Tibial nerve (tissue), 4 donors: ENCODE measurements around the gene ZCCHC17. TPM values are rescaled to one million over a fixed set of nuclear protein-coding genes. Genes with fewer than 3 reads are reported as not detected.

ENCODE experiments used
- DNase-seq, 2 donors: peaks; one replicate each; pipeline ENCODE4 v3.0.0-alpha.2; 2019; ENCODE audit warnings: low spot score in 2 of 2
- H3K27ac ChIP-seq, 4 donors: fragments of 200-600 bp; sonication (generic) in 3 of 4; one replicate each; pipeline ENCODE4 v1.5.1; 2017 to 2019; ENCODE audit warnings: mild to moderate bottlenecking in 1 of 4
- H3K27me3 ChIP-seq, 2 donors: fragments of 200-600 bp; sonication (generic) in 1 of 2; one replicate each; pipeline versions ENCODE4 v1.5.1 to v1.6.0; 2017 to 2019
- H3K36me3 ChIP-seq, 3 donors: fragments of 200-600 bp; sonication (generic); one replicate each; pipeline ENCODE4 v1.5.1; 2018 to 2019
- H3K4me1 ChIP-seq, 4 donors: fragments of 200-600 bp; sonication (generic) in 3 of 4; one replicate each; pipeline ENCODE4 v1.5.1; 2017 to 2019
- H3K4me3 ChIP-seq, 4 donors: fragments of 200-600 bp; sonication (generic) in 3 of 4; one replicate each; pipeline ENCODE4 v1.5.1; 2017 to 2019; ENCODE audit warnings: mild to moderate bottlenecking in 1 of 4, moderate library complexity in 1 of 4
- H3K9me3 ChIP-seq, 4 donors: fragments of 200-600 bp; sonication (generic) in 3 of 4; one replicate each; pipeline ENCODE4 v1.5.1; 2017 to 2019
- EP300 ChIP-seq, 2 donors: sonication (generic); formaldehyde crosslinking; IDR thresholded peaks; one replicate each; pipeline ENCODE4 v1.6.1; 2017; ENCODE audit warnings: antibody characterized with exemption in 2 of 2, mild to moderate bottlenecking in 1 of 2
- POLR2A ChIP-seq, 2 donors: fragments of 450-650 bp; IDR thresholded peaks; one replicate each; pipeline ENCODE4 v1.6.1; 2017; ENCODE audit warnings: antibody characterized with exemption in 2 of 2, mild to moderate bottlenecking in 2 of 2, moderate library complexity in 2 of 2
- WGBS, 2 donors: methylation state at CpG; one replicate each; pipeline ENCODE4 v1.1.5; 2018; 5-methylcytosine and 5-hydroxymethylcytosine counted together
- total RNA-seq, 4 donors: library from RNA; depleted of rRNA; stranded (reverse); fragments of >200 nt; gene quantifications; one replicate each; pipeline ENCODE4 v1.1.0, GENCODE V29; 2016
- TF ChIP-seq, protein P1 (sequence below), 5 experiments: fragments of 200-600 bp in 3 of 5; fragments of 450-650 bp in 2 of 5; sonication (generic) in 3 of 5; IDR thresholded peaks; one replicate each; pipeline ENCODE4 v1.5.1; 2016 to 2019; ENCODE audit warnings: antibody characterized with exemption in 5 of 5, mild to moderate bottlenecking in 3 of 5, moderate library complexity in 2 of 5

The ZCCHC17 gene
- total RNA-seq, 4 donors from 2014 or later = 14.9 to 30.4 (median 26.5) TPM

GRCh38 chr1:31398246-31398645 is 101.4 kb downstream of the ZCCHC17 start:
- H3K27ac ChIP-seq = no peak overlapping the region
- 92 to 93% methylated on average over 2 of the region's 2 CpGs for WGBS, 2 donors
- peaks cover 0 to 10% (median 5%) of the 10 kb centered on the region in 4 donors for H3K4me1 ChIP-seq
- H3K4me3 ChIP-seq = no peak overlapping the region
- peaks cover 2 to 6% of the 10 kb centered on the region in 2 donors for H3K27me3 ChIP-seq
- TF ChIP-seq POLR2A (IDR thresholded peaks at IDR 0.05) (no peak), EP300 (IDR thresholded peaks at IDR 0.05) (no peak)
- TF ChIP-seq, protein P1, sequence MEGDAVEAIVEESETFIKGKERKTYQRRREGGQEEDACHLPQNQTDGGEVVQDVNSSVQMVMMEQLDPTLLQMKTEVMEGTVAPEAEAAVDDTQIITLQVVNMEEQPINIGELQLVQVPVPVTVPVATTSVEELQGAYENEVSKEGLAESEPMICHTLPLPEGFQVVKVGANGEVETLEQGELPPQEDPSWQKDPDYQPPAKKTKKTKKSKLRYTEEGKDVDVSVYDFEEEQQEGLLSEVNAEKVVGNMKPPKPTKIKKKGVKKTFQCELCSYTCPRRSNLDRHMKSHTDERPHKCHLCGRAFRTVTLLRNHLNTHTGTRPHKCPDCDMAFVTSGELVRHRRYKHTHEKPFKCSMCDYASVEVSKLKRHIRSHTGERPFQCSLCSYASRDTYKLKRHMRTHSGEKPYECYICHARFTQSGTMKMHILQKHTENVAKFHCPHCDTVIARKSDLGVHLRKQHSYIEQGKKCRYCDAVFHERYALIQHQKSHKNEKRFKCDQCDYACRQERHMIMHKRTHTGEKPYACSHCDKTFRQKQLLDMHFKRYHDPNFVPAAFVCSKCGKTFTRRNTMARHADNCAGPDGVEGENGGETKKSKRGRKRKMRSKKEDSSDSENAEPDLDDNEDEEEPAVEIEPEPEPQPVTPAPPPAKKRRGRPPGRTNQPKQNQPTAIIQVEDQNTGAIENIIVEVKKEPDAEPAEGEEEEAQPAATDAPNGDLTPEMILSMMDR (IDR thresholded peaks at IDR 0.05) = no peak
- H3K9me3 ChIP-seq = no peaks in the 10 kb centered on the region
- H3K36me3 ChIP-seq = no peaks in the 10 kb centered on the region
- DNase-seq = no peak

- H3K4me3 ChIP-seq = no peak overlapping the region
- TF ChIP-seq POLR2A (IDR thresholded peaks at IDR 0.05) = no peak
- no peak for TF ChIP-seq EP300 (IDR thresholded peaks at IDR 0.05)
- TF ChIP-seq, protein P1 (IDR thresholded peaks at IDR 0.05) = no peak
- 51 to 55% methylated on average over 3 of the region's 3 CpGs for WGBS, 2 donors
- DNase-seq = no peak
- H3K4me1 ChIP-seq = peaks cover 0 to 1% (median under 1%) of the 10 kb centered on the region in 4 donors
- H3K27me3 ChIP-seq = peaks cover 2 to 4% of the 10 kb centered on the region in 2 donors
- no peak overlapping the region for H3K27ac ChIP-seq
- no peaks in the 10 kb centered on the region for H3K36me3 ChIP-seq
- H3K9me3 ChIP-seq = no peaks in the 10 kb centered on the region
These were observed 103.1 kb downstream of the ZCCHC17 start for GRCh38 chr1:31399976-31400375.

- no peak for DNase-seq
- Histone ChIP-seq H3K4me1 (no peaks in the 10 kb centered on the region), H3K36me3 (no peaks in the 10 kb centered on the region), H3K9me3 (no peaks in the 10 kb centered on the region), H3K4me3 (no peak overlapping the region), H3K27ac (no peak overlapping the region), H3K27me3 (peaks cover 0 to 2% of the 10 kb centered on the region in 2 donors)
- WGBS, 2 donors = 36 to 43% methylated on average over 3 of the region's 3 CpGs
- TF ChIP-seq POLR2A (IDR thresholded peaks at IDR 0.05) (no peak), EP300 (IDR thresholded peaks at IDR 0.05) (no peak)
- TF ChIP-seq, protein P1 (IDR thresholded peaks at IDR 0.05) = no peak
These were observed 103.6 kb downstream of the ZCCHC17 start for GRCh38 chr1:31400393-31400792.

GRCh38 chr1:31401241-31401640 is 104.4 kb downstream of the ZCCHC17 start:
- H3K4me1 ChIP-seq = no peaks in the 10 kb centered on the region
- H3K9me3 ChIP-seq = no peaks in the 10 kb centered on the region
- H3K4me3 ChIP-seq = no peak overlapping the region
- no peak for DNase-seq
- H3K36me3 ChIP-seq = no peaks in the 10 kb centered on the region
- 38 to 48% methylated on average over 2 of the region's 2 CpGs for WGBS, 2 donors
- TF ChIP-seq POLR2A (IDR thresholded peaks at IDR 0.05) (no peak), EP300 (IDR thresholded peaks at IDR 0.05) (no peak)
- TF ChIP-seq, protein P1 (IDR thresholded peaks at IDR 0.05) = no peak
- no peak overlapping the region for H3K27ac ChIP-seq
- peaks cover 0 to 2% of the 10 kb centered on the region in 2 donors for H3K27me3 ChIP-seq

DNA sequence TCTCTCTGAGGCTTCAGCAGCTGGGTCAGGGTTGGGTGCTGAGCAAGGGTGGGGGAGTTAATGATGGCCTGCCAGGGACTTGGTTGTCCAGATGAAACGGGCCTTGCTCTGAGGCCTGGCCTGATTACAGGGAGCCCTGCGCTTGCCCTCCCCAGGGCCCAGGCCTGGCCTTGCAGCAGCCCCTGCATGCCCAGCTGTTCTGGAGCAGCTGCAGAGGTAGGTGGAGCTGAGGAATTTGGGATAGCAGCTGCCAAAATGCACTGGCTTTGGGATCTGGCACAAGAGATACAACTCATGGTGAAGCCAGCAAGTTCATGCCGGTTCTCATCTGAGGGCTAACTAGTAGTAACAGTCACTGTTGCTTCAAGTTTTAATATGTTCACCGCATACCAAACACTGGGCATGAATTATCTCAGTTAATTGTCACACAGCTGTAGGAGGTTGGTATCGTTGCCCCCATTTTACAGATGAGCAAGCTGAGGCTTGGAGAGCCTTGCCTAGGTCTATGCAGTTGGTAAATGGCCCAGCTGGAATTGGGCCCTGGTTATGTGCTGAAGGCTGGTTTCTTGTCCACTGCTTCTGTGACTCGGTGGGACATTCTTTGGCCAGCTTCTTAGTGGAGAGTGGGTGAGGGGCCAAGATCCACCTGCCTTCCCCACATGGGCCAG is 108.9 kb downstream of the ZCCHC17 start:
- Histone ChIP-seq H3K9me3 (no peaks in the 10 kb centered on the region), H3K36me3 (no peaks in the 10 kb centered on the region), H3K4me3 (no peak overlapping the region), H3K4me1 (no peaks in the 10 kb centered on the region), H3K27ac (no peak overlapping the region), H3K27me3 (peaks cover 0 to 18% of the 10 kb centered on the region in 2 donors)
- DNase-seq = no peak
- TF ChIP-seq, protein P1 (IDR thresholded peaks at IDR 0.05) = no peak
- TF ChIP-seq POLR2A (IDR thresholded peaks at IDR 0.05) (no peak), EP300 (IDR thresholded peaks at IDR 0.05) (no peak)
- 81 to 95% methylated on average over 4 to 6 of the region's 6 CpGs for WGBS, 2 donors
